Activated T-cell treated with anti-CD3 and anti-CD28 coated beads for 48 hours (primary cell): ENCODE data around the gene NT5M.

ENCODE experiments used
- DNase-seq: peaks from one replicate; pipeline ENCODE4 v3.0.0-alpha.2; 2020; ENCODE audit warnings: low read depth

Gene NT5M

GRCh38 chr17:17395885-17396284 lies 92.7 kb downstream of the NT5M start:
- no peak for DNase-seq
